ENCODE measurements around the gene CLDN1. TPM values are rescaled to one million over a fixed set of nuclear protein-coding genes. Genes with fewer than 3 reads are reported as not detected.
A peak's percentile ranks its signal among the peaks of the same experiment; 100 is the strongest.

The CLDN1 gene
- total RNA-seq (under 1 TPM; 0.27 to 0.49 (median 0.32) TPM), polyA plus RNA-seq (1 to 10 TPM in 1 of 3 donors, under 1 TPM in 2; 0.46 to 3.8 (median 0.60) TPM)

GRCh38 chr3:190321789-190322603, at the start of gene CLDN1:
Gene CLDN1, minus strand, starts transcription at chr3:190322446. Its CDS starts 240 bp downstream, at chr3:190322206.
- Histone ChIP-seq H3K36me3 (no peaks in the 10 kb centered on the region), H3K4me1 (peaks cover 0 to 22% (median 16%) of the 10 kb centered on the region in 4 donors), H3K4me3 (peak within 1 kb of the TSS; percentile 25 to 55 (median 50)), H3K27me3 (peaks cover 0 to 14% (median 9%) of the 10 kb centered on the region in 3 donors), H3K27ac (no peak within 1 kb of the TSS), H3K9me3 (no peaks in the 10 kb centered on the region)
- intact Hi-C loops (cut with DNase I): loop anchor here (2.0 to 10.0 kb wide), 3 partner anchors 97 to 361 kb away; partner anchors contain the start of gene P3H2
- TF ChIP-seq CTCF (IDR thresholded peaks at IDR 0.05) (peak; percentile 59 to 99 (median 82)), EP300 (IDR thresholded peaks at IDR 0.05) (no peak)
- 2 to 5% methylated on average over 64 of the region's 64 CpGs for WGBS, 2 donors
- DNase-seq: peak; percentile 88

- Histone ChIP-seq H3K27ac (no peak overlapping the region), H3K9me3 (no peaks in the 10 kb centered on the region), H3K36me3 (no peaks in the 10 kb centered on the region), H3K4me3 (no peak overlapping the region), H3K27me3 (no peaks in the 10 kb centered on the region), H3K4me1 (no peaks in the 10 kb centered on the region)
- WGBS, 2 donors: 62 to 74% methylated on average over 2 of the region's 2 CpGs
- DNase-seq: no peak
- intact Hi-C loops (cut with DNase I): no loop called here
- TF ChIP-seq POLR2AphosphoS5 (IDR thresholded peaks at IDR 0.05) (no peak), POLR2A (IDR thresholded peaks at IDR 0.05) (no peak)
Observed at GRCh38 chr3:190371152-190371551, 48.9 kb upstream of the CLDN1 start.

- no peaks in the 10 kb centered on the region for H3K36me3 ChIP-seq
- no peaks in the 10 kb centered on the region for H3K9me3 ChIP-seq
- no peak overlapping the region for H3K27ac ChIP-seq
- no peak overlapping the region for H3K4me3 ChIP-seq
- intact Hi-C loops (cut with DNase I): no loop called here
- WGBS, 2 donors: 88 to 89% methylated on average over 2 of the region's 2 CpGs
- H3K4me1 ChIP-seq: no peaks in the 10 kb centered on the region
- H3K27me3 ChIP-seq: no peaks in the 10 kb centered on the region
- TF ChIP-seq CTCF (IDR thresholded peaks at IDR 0.05) (no peak), EP300 (IDR thresholded peaks at IDR 0.05) (no peak), POLR2AphosphoS5 (IDR thresholded peaks at IDR 0.05) (no peak), POLR2A (IDR thresholded peaks at IDR 0.05) (no peak)
- no peak for DNase-seq
Observed at GRCh38 chr3:190370369-190370768, 48.1 kb upstream of the CLDN1 start.

- H3K4me1 ChIP-seq: no peaks in the 10 kb centered on the region
- DNase-seq: no peak
- no peaks in the 10 kb centered on the region for H3K9me3 ChIP-seq
- WGBS, 2 donors: 76 to 82% methylated on average over 5 of the region's 5 CpGs
- H3K36me3 ChIP-seq: no peaks in the 10 kb centered on the region
- no peak overlapping the region for H3K4me3 ChIP-seq
- intact Hi-C loops (cut with DNase I): no loop called here
- H3K27me3 ChIP-seq: no peaks in the 10 kb centered on the region
- TF ChIP-seq POLR2A (IDR thresholded peaks at IDR 0.05) (no peak), EP300 (IDR thresholded peaks at IDR 0.05) (no peak), CTCF (IDR thresholded peaks at IDR 0.05) (no peak), POLR2AphosphoS5 (IDR thresholded peaks at IDR 0.05) (no peak)
- no peak overlapping the region for H3K27ac ChIP-seq
Observed at GRCh38 chr3:190369668-190370295, 47.5 kb upstream of the CLDN1 start.

- no peak for DNase-seq
- Histone ChIP-seq H3K9me3 (no peaks in the 10 kb centered on the region), H3K36me3 (no peaks in the 10 kb centered on the region), H3K27me3 (no peaks in the 10 kb centered on the region), H3K27ac (no peak overlapping the region), H3K4me1 (no peaks in the 10 kb centered on the region), H3K4me3 (no peak overlapping the region)
- intact Hi-C loops (cut with DNase I): no loop called here
- TF ChIP-seq POLR2AphosphoS5 (IDR thresholded peaks at IDR 0.05) (no peak), POLR2A (IDR thresholded peaks at IDR 0.05) (no peak)
Observed at GRCh38 chr3:190368881-190369280, 46.6 kb upstream of the CLDN1 start.
